Natural killer cell (primary cell): ENCODE measurements around the gene MCM7. TPM values are rescaled to one million over a fixed set of nuclear protein-coding genes. Genes with fewer than 3 reads are reported as not detected.

Experiments used
- ATAC-seq, 3 donors: fragments of 150-1000 bp in 2 of 3; fragments of 200-7000 bp in 1 of 3; cut with Tn5 transposase; 1 replicate in 1 of 3; 2 replicates in 2 of 3; pipeline ENCODE4 v1.10.0; 2021; ENCODE audit warnings: mild to moderate bottlenecking in 2 of 3, moderate library complexity in 2 of 3
- DNase-seq, 2 donors: peaks; one replicate each; pipeline versions ENCODE4 v3.0.0 to v3.0.0-alpha.2; 2013 to 2021; ENCODE audit warnings: mixed read lengths in 1 of 2
- H3K27ac ChIP-seq: one replicate; pipeline ENCODE4 v1.5.1; 2013; ENCODE audit warnings: mild to moderate bottlenecking, low read length
- H3K27me3 ChIP-seq: one replicate; pipeline ENCODE4 v1.6.1; 2013; ENCODE audit warnings: low read length; ENCODE audit not compliant: control insufficient read depth, insufficient read depth
- H3K36me3 ChIP-seq: one replicate; pipeline ENCODE4 v1.6.1; 2013; ENCODE audit warnings: low read length; ENCODE audit not compliant: control insufficient read depth, insufficient read depth
- H3K4me1 ChIP-seq: one replicate; pipeline ENCODE4 v1.6.1; 2013; ENCODE audit warnings: low read length; ENCODE audit not compliant: control insufficient read depth, insufficient read depth
- H3K4me3 ChIP-seq: one replicate; pipeline ENCODE4 v1.5.1; 2013; ENCODE audit warnings: low read length
- H3K9me3 ChIP-seq: one replicate; pipeline ENCODE4 v1.6.1; 2013; ENCODE audit warnings: low read length; ENCODE audit not compliant: control insufficient read depth, insufficient read depth
- H3K27ac Mint-ChIP-seq, 2 donors: one replicate each; pipeline ENCODE4 v1.8.0; 2022; ENCODE audit warnings: mild to moderate bottlenecking in 2 of 2, mixed read lengths in 2 of 2, moderate library complexity in 1 of 2
- H3K27me3 Mint-ChIP-seq, 2 donors: one replicate each; pipeline ENCODE4 v1.8.0; 2022; ENCODE audit warnings: low read depth in 2 of 2, mixed read lengths in 2 of 2
- H3K36me3 Mint-ChIP-seq: one replicate; pipeline ENCODE4 v1.8.0; 2022; ENCODE audit warnings: mixed read lengths
- H3K4me1 Mint-ChIP-seq, 2 donors: one replicate each; pipeline ENCODE4 v1.8.0; 2022; ENCODE audit warnings: mixed read lengths in 2 of 2
- H3K4me3 Mint-ChIP-seq: one replicate; pipeline ENCODE4 v1.8.0; 2022; ENCODE audit warnings: mild to moderate bottlenecking, moderate library complexity, mixed read lengths
- H3K9me3 Mint-ChIP-seq, 2 donors: one replicate each; pipeline ENCODE4 v1.8.0; 2022; ENCODE audit warnings: mixed read lengths in 2 of 2
- CTCF ChIP-seq: fragments of 200-600 bp; IDR thresholded peaks from one replicate; pipeline ENCODE4 v1.8.0; 2022; ENCODE audit warnings: antibody characterized with exemption
- WGBS: methylation state at CpG from one replicate; pipeline ENCODE4 v1.1.7; 2013; ENCODE audit warnings: missing lambda C conversion rate; ENCODE audit not compliant: insufficient coverage; 5-methylcytosine and 5-hydroxymethylcytosine counted together
- intact Hi-C: fragments of 100-400 bp; cut with micrococcal nuclease; formaldehyde crosslinking; loops from one replicate; pipeline ENCODE4 v1.14.2; 2022
- total RNA-seq, 4 donors: library from RNA; stranded (reverse); fragments of 120-200 nt in 1 of 4; gene quantifications; one replicate each; pipeline versions ENCODE4 v1.2.3 to v1.2.4, GENCODE V29; 2013 to 2022

Gene MCM7
- total RNA-seq, 3 donors from 2014 or later (not counting 1 experiment from before 2014, with no cell fraction given) = 112 to 214 (median 137) TPM

GRCh38 chr7:100111914-100112313 lies 10.7 kb upstream of the MCM7 start:
- no peak for DNase-seq
- 86% methylated on average over 13 of the region's 13 CpGs for WGBS
- Histone ChIP-seq H3K4me1 (no peaks in the 10 kb centered on the region), H3K9me3 (no peaks in the 10 kb centered on the region), H3K4me3 (no peak overlapping the region), H3K36me3 (peaks cover 37% of the 10 kb centered on the region), H3K27ac (no peak overlapping the region), H3K27me3 (no peaks in the 10 kb centered on the region)
- H3K36me3 Mint-ChIP-seq = no peaks in the 10 kb centered on the region
- H3K9me3 Mint-ChIP-seq = no peaks in the 10 kb centered on the region
- no peak for ATAC-seq
- no peaks in the 10 kb centered on the region for H3K4me1 Mint-ChIP-seq
- H3K27ac Mint-ChIP-seq = no peak overlapping the region
- H3K4me3 Mint-ChIP-seq = no peak overlapping the region
- no peaks in the 10 kb centered on the region for H3K27me3 Mint-ChIP-seq
- TF ChIP-seq CTCF = no peak
- intact Hi-C loops = no loop called here

GRCh38 chr7:100111156-100111555 lies 10.0 kb upstream of the MCM7 start:
- peaks cover 43% of the 10 kb centered on the region for H3K36me3 ChIP-seq
- DNase-seq (no peak), ATAC-seq (no peak)
- no peaks in the 10 kb centered on the region for H3K9me3 Mint-ChIP-seq
- no peak overlapping the region for H3K4me3 ChIP-seq
- no peak overlapping the region for H3K27ac ChIP-seq
- 97% methylated on average over 7 of the region's 7 CpGs for WGBS
- no peaks in the 10 kb centered on the region for H3K36me3 Mint-ChIP-seq
- no peaks in the 10 kb centered on the region for H3K4me1 ChIP-seq
- no peak for TF ChIP-seq CTCF
- H3K4me1 Mint-ChIP-seq = no peaks in the 10 kb centered on the region
- intact Hi-C loops = no loop called here
- no peak overlapping the region for H3K4me3 Mint-ChIP-seq
- no peak overlapping the region for H3K27ac Mint-ChIP-seq
- H3K27me3 ChIP-seq = no peaks in the 10 kb centered on the region
- H3K9me3 ChIP-seq = no peaks in the 10 kb centered on the region
- no peaks in the 10 kb centered on the region for H3K27me3 Mint-ChIP-seq

GRCh38 chr7:100109521-100110163 lies 8.4 kb upstream of the MCM7 start:
- H3K36me3 ChIP-seq = peaks cover 45% of the 10 kb centered on the region

More at GRCh38 chr7:100109521-100110163, 8.4 kb upstream of the MCM7 start:
- H3K27me3 Mint-ChIP-seq = no peaks in the 10 kb centered on the region
- DNase-seq = no peak
- no peaks in the 10 kb centered on the region for H3K4me1 ChIP-seq
- H3K27me3 ChIP-seq = no peaks in the 10 kb centered on the region
- no peak for TF ChIP-seq CTCF
- no peak overlapping the region for H3K4me3 Mint-ChIP-seq
- no peaks in the 10 kb centered on the region for H3K9me3 ChIP-seq
- no peaks in the 10 kb centered on the region for H3K9me3 Mint-ChIP-seq
- H3K27ac Mint-ChIP-seq = no peak overlapping the region
- no peaks in the 10 kb centered on the region for H3K36me3 Mint-ChIP-seq
- H3K4me1 Mint-ChIP-seq = no peaks in the 10 kb centered on the region
- WGBS = 93% methylated on average over 12 of the region's 12 CpGs
- no peak for ATAC-seq
- intact Hi-C loops = loop anchor here (10.0 kb wide), 1 partner anchor 565 kb away; the partner anchor contains the start of gene GNB2
- no peak overlapping the region for H3K27ac ChIP-seq
- no peak overlapping the region for H3K4me3 ChIP-seq
